ENCODE results near the gene SYT4. TPM values are rescaled to one million over a fixed set of nuclear protein-coding genes. Genes with fewer than 3 reads are reported as not detected.

Gene SYT4
- total RNA-seq, 1 experiment from 2014 or later, result 1.7 TPM

- TF ChIP-seq AFF4 (CRISPR knock-in tag; IDR thresholded peaks at IDR 0.05; ENCODE audit: borderline replicate concordance), result no peak
- no peak for TF ChIP-seq E2F4 (CRISPR knock-in tag; IDR thresholded peaks at IDR 0.05; ENCODE audit: borderline replicate concordance, low read depth)
- no peak for TF ChIP-seq TEAD4 (CRISPR knock-in tag; IDR thresholded peaks at IDR 0.05)
- TF ChIP-seq NR3C1 (CRISPR knock-in tag; conservative IDR thresholded peaks at IDR 0.05; ENCODE audit: low read depth), result no peak
- TF ChIP-seq FOXP1 (CRISPR knock-in tag; IDR thresholded peaks at IDR 0.05; ENCODE audit: borderline replicate concordance), result no peak
- TF ChIP-seq EMX1 (CRISPR knock-in tag; IDR thresholded peaks at IDR 0.05), result no peak
- no peak for TF ChIP-seq FOXK1 (CRISPR knock-in tag; IDR thresholded peaks at IDR 0.05)
- TF ChIP-seq CDX4 (CRISPR knock-in tag; IDR thresholded peaks at IDR 0.05; ENCODE audit: borderline replicate concordance), result no peak
- TF ChIP-seq NR1H2 (CRISPR knock-in tag; IDR thresholded peaks at IDR 0.05), result no peak
- TF ChIP-seq MLX (CRISPR knock-in tag; IDR thresholded peaks at IDR 0.05), result no peak
- TF ChIP-seq FOXP4 (CRISPR knock-in tag; IDR thresholded peaks at IDR 0.05), result no peak
- no peak for TF ChIP-seq PRRX2 (CRISPR knock-in tag; IDR thresholded peaks at IDR 0.05)
- TF ChIP-seq ERG (CRISPR knock-in tag; IDR thresholded peaks at IDR 0.05), result no peak
Measured at GRCh38 chr18:43275546-43275945, 1.7 kb downstream of the SYT4 start (continued).

GRCh38 chr18:43274526-43274925 is 2.8 kb downstream of the SYT4 start:
- POLR2A ChIA-PET, result no interaction called here
- ATAC-seq, result no peak

More at GRCh38 chr18:43274526-43274925, 2.8 kb downstream of the SYT4 start:
- CTCF ChIA-PET, result interaction anchor here (1.1 kb wide), 1 partner anchor 678 kb away, joined by 3 read pairs; no protein-coding TSS in a partner anchor
- TF ChIP-seq PREB (CRISPR knock-in tag; IDR thresholded peaks at IDR 0.05; ENCODE audit: borderline replicate concordance) (no peak), ATF3 (CRISPR knock-in tag; conservative IDR thresholded peaks at IDR 0.05) (no peak), NFYB (CRISPR knock-in tag; conservative IDR thresholded peaks at IDR 0.05; ENCODE audit: low read depth) (no peak), CREM (CRISPR knock-in tag; IDR thresholded peaks at IDR 0.05) (no peak), CBFB (CRISPR knock-in tag; IDR thresholded peaks at IDR 0.05; ENCODE audit: low read depth) (no peak), ESRRA (CRISPR knock-in tag; IDR thresholded peaks at IDR 0.05; ENCODE audit: borderline replicate concordance) (no peak), RORB (CRISPR knock-in tag; IDR thresholded peaks at IDR 0.05) (no peak), ERG (CRISPR knock-in tag; IDR thresholded peaks at IDR 0.05) (no peak)
- DNase-seq (ENCODE audit: low spot score), result no peak
- H3K9me3 Mint-ChIP-seq, result no peaks in the 10 kb centered on the region
- H3K27me3 Mint-ChIP-seq (ENCODE audit: low read depth), result no peaks in the 10 kb centered on the region
- no peaks in the 10 kb centered on the region for H3K36me3 Mint-ChIP-seq
- H3K27ac Mint-ChIP-seq, result no peak overlapping the region
- no peak overlapping the region for H3K4me3 Mint-ChIP-seq
- H3K4me1 Mint-ChIP-seq, result peaks cover 50% of the 10 kb centered on the region

Measured in WTC11 (cell line).